Transverse colon (tissue), 4 donors: ENCODE results near the gene PCDHA12.

Source experiments
- CTCF ChIP-seq, 5 experiments: fragments of 200-600 bp in 3 of 5; fragments of 450-650 bp in 2 of 5; sonication (generic) in 3 of 5; IDR thresholded peaks; 1 replicate in 2 of 5; 2 replicates in 3 of 5; pipeline ENCODE4 v1.5.1; 2016 to 2017; ENCODE audit warnings: antibody characterized with exemption in 5 of 5, inconsistent platforms in 3 of 5, mild to moderate bottlenecking in 2 of 5, moderate library complexity in 1 of 5
- EP300 ChIP-seq: sonication (generic); formaldehyde crosslinking; IDR thresholded peaks from one replicate; pipeline ENCODE4 v1.6.1; 2017; ENCODE audit warnings: antibody characterized with exemption, low read depth
- POLR2A ChIP-seq: fragments of 450-650 bp; IDR thresholded peaks from one replicate; pipeline ENCODE4 v1.6.1; 2016; ENCODE audit warnings: antibody characterized with exemption, mild to moderate bottlenecking, moderate library complexity
- POLR2AphosphoS5 ChIP-seq, 3 donors: sonication (generic); formaldehyde crosslinking; IDR thresholded peaks; one replicate each; pipeline ENCODE4 v1.6.1; 2016; ENCODE audit warnings: antibody characterized with exemption in 3 of 3

GRCh38 chr5:140855772-140856674 is 19.1 kb upstream of the PCDHA12 start, which contains the start of gene PCDHA10:
- no peak for TF ChIP-seq CTCF (IDR thresholded peaks at IDR 0.05)
- no peak for TF ChIP-seq POLR2AphosphoS5 (IDR thresholded peaks at IDR 0.05)
- no peak for TF ChIP-seq POLR2A
- TF ChIP-seq EP300 = no peak
